Astrocyte (in vitro differentiated cells and primary cell): ENCODE measurements around the gene FRMPD2. TPM values are rescaled to one million over a fixed set of nuclear protein-coding genes. Genes with fewer than 3 reads are reported as not detected.
"Not testable (repeated sequence)": the region's sequence is repeated elsewhere in the genome, so short reads cannot be mapped to it uniquely, and the experiment has no call there.

ENCODE experiments used
- DNase-seq: peaks from one replicate; pipeline ENCODE4 v3.0.0-alpha.2; 2010; ENCODE audit warnings: low read depth
- FAIRE-seq: peaks from 2 replicates; lab custom pipeline; 2011; peaks lifted over from hg19 to GRCh38; lab: Jason Lieb, UNC
- H2AFZ ChIP-seq: 2 replicates; pipeline ENCODE4 v1.6.0; 2012; ENCODE audit warnings: low read depth, low read length, inconsistent platforms
- H3K27ac ChIP-seq: 2 replicates; pipeline ENCODE4 v1.5.1; 2011; ENCODE audit warnings: low read depth, low read length, inconsistent platforms
- H3K27me3 ChIP-seq: 2 replicates; pipeline ENCODE4 v1.6.0; 2011; ENCODE audit warnings: low read length, inconsistent platforms; ENCODE audit not compliant: insufficient read depth
- H3K36me3 ChIP-seq: 2 replicates; pipeline ENCODE4 v1.5.1; 2011; ENCODE audit warnings: low read length, inconsistent platforms; ENCODE audit not compliant: insufficient read depth
- H3K4me1 ChIP-seq: 2 replicates; pipeline ENCODE4 v1.5.1; 2011; ENCODE audit warnings: low read length, inconsistent platforms; ENCODE audit not compliant: insufficient read depth
- H3K4me2 ChIP-seq: 2 replicates; pipeline ENCODE4 v1.6.0; 2012; ENCODE audit warnings: low read length, inconsistent platforms
- H3K4me3 ChIP-seq: 2 replicates; pipeline ENCODE4 v1.5.1; 2011; ENCODE audit warnings: low read depth, mild to moderate bottlenecking, low read length, inconsistent platforms; ENCODE audit not compliant: insufficient read depth
- H3K79me2 ChIP-seq: 2 replicates; pipeline ENCODE4 v1.6.0; 2012; ENCODE audit warnings: mild to moderate bottlenecking, low read length, inconsistent platforms; ENCODE audit not compliant: insufficient read depth
- H3K9ac ChIP-seq: 2 replicates; pipeline ENCODE4 v1.6.0; 2012; ENCODE audit warnings: mild to moderate bottlenecking, low read length, inconsistent platforms
- H3K9me3 ChIP-seq: 2 replicates; pipeline ENCODE4 v1.5.1; 2012; ENCODE audit warnings: low read depth, mild to moderate bottlenecking, low read length, inconsistent platforms; ENCODE audit not compliant: insufficient read depth
- H4K20me1 ChIP-seq: 2 replicates; pipeline ENCODE4 v1.6.0; 2012; ENCODE audit warnings: low read length, inconsistent platforms; ENCODE audit not compliant: insufficient read depth
- H3K27ac Mint-ChIP-seq: one replicate; pipeline ENCODE4 v1.8.0; 2021; ENCODE audit warnings: mild to moderate bottlenecking, mixed read lengths; ENCODE audit not compliant: unreplicated experiment
- H3K27me3 Mint-ChIP-seq: one replicate; pipeline ENCODE4 v1.8.0; 2021; ENCODE audit warnings: low read depth, mixed read lengths; ENCODE audit not compliant: unreplicated experiment
- H3K36me3 Mint-ChIP-seq: one replicate; pipeline ENCODE4 v1.8.0; 2021; ENCODE audit warnings: low read depth, mixed read lengths; ENCODE audit not compliant: unreplicated experiment
- H3K4me1 Mint-ChIP-seq: one replicate; pipeline ENCODE4 v1.8.0; 2021; ENCODE audit warnings: low read depth, mixed read lengths; ENCODE audit not compliant: unreplicated experiment
- H3K4me3 Mint-ChIP-seq: one replicate; pipeline ENCODE4 v1.8.0; 2021; ENCODE audit warnings: mild to moderate bottlenecking, moderate library complexity, mixed read lengths; ENCODE audit not compliant: unreplicated experiment
- H3K9me3 Mint-ChIP-seq: one replicate; pipeline ENCODE4 v1.8.0; 2021; ENCODE audit warnings: mild to moderate bottlenecking, mixed read lengths; ENCODE audit not compliant: unreplicated experiment
- EZH2 ChIP-seq: IDR thresholded peaks from 2 replicates; pipeline ENCODE4 v1.6.1; 2012; ENCODE audit warnings: mild to moderate bottlenecking, low read length, inconsistent platforms; ENCODE audit not compliant: insufficient read depth
- total RNA-seq: library from RNA; stranded (reverse); gene quantifications from 2 replicates; pipeline ENCODE4 v1.2.1, GENCODE V29; 2021
- TF ChIP-seq, protein P1 (sequence below): IDR thresholded peaks from 2 replicates; pipeline ENCODE4 v1.5.1; 2011; ENCODE audit warnings: low read depth, mild to moderate bottlenecking, inconsistent platforms, low read length, moderate library complexity; ENCODE audit not compliant: insufficient read depth

The FRMPD2 gene
- total RNA-seq, 1 donor from 2014 or later, result 0.39 TPM

DNA sequence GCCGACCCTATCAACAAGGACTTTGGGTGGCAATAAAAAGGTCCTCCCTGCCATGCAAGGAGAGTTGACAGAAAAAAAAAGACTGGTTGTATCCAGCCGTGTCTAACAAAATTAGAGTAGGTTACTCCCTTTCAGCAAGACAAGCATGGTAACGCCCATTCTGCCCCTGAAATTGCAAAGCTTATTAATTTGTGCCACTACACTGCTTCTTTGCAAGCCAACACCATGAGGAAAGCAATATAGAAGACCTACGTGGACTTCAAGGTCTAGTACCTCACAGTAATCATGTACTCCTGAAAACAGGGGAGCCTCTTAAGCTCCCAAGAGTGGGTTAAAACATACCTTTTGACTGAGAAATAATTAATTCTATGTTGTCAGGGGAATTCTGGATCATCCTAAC lies 90.3 kb downstream of the FRMPD2 start:
- Histone ChIP-seq H3K4me2 (no peak overlapping the region), H3K4me3 (no peak overlapping the region), H3K4me1 (no peaks in the 10 kb centered on the region), H3K9me3 (no peaks in the 10 kb centered on the region), H3K27ac (no peak overlapping the region), H4K20me1 (no peaks in the 10 kb centered on the region), H3K36me3 (no peaks in the 10 kb centered on the region), H3K79me2 (no peaks in the 10 kb centered on the region), H3K27me3 (peaks cover 19% of the 10 kb centered on the region), H3K9ac (no peak overlapping the region), H2AFZ (no peak overlapping the region)
- Mint-ChIP-seq H3K4me1 (no peaks in the 10 kb centered on the region), H3K36me3 (no peaks in the 10 kb centered on the region), H3K27ac (no peak overlapping the region), H3K9me3 (no peaks in the 10 kb centered on the region), H3K27me3 (peaks cover 31% of the 10 kb centered on the region), H3K4me3 (no peak overlapping the region)
- no peak for DNase-seq
- no peak for FAIRE-seq
- TF ChIP-seq EZH2, result no peak
- TF ChIP-seq, protein P1, sequence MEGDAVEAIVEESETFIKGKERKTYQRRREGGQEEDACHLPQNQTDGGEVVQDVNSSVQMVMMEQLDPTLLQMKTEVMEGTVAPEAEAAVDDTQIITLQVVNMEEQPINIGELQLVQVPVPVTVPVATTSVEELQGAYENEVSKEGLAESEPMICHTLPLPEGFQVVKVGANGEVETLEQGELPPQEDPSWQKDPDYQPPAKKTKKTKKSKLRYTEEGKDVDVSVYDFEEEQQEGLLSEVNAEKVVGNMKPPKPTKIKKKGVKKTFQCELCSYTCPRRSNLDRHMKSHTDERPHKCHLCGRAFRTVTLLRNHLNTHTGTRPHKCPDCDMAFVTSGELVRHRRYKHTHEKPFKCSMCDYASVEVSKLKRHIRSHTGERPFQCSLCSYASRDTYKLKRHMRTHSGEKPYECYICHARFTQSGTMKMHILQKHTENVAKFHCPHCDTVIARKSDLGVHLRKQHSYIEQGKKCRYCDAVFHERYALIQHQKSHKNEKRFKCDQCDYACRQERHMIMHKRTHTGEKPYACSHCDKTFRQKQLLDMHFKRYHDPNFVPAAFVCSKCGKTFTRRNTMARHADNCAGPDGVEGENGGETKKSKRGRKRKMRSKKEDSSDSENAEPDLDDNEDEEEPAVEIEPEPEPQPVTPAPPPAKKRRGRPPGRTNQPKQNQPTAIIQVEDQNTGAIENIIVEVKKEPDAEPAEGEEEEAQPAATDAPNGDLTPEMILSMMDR, result no peak

DNA sequence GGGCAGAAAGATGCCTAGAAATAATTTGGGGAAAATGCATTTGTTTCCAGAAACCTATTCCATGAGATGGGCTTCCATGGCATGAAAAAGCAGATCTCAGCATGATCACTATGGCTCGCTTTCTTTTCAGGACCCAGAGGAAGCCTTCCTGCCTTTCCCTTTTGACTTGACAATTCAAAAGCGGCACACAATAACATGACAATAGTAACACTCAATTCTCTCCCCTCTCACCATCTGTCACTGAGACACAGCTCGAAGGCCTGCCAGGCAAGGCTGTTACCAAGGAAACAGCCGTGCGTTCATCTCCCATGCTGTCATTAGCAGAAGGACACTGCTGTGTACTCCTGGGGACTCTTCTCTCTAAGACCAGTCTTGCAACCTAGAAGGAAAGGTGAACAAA lies 101.8 kb downstream of the FRMPD2 start:
- not testable (repeated sequence) for FAIRE-seq, H3K36me3 Mint-ChIP-seq

DNA sequence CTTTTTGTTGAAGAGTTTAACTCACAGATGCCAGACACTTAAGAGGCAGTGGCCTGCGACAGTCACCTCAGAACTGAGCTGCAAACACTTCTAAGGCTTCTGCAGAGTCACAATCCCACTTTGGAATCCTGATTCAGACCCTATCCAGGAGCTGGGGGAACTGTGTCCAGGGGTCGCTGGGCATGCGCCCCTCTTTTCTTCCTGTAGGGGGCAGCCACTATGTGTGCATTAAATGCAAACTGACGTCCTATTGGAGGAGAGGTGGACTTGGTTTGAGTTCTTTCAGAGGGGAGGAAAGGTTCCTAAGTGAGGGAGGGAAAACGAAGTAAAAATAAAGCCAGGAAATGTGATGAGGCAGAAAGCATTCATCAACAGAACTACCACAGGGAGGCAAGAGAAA lies 113.8 kb downstream of the FRMPD2 start:
- FAIRE-seq, result not testable (repeated sequence)

More for the DNA sequence above, 101.8 kb downstream of the FRMPD2 start:
- H3K27me3 ChIP-seq, H3K27me3 Mint-ChIP-seq, H3K9me3 ChIP-seq, H3K27ac Mint-ChIP-seq, H3K36me3 ChIP-seq, H3K4me3 ChIP-seq, H3K4me3 Mint-ChIP-seq, DNase-seq, H2AFZ ChIP-seq, H3K9ac ChIP-seq, H3K9me3 Mint-ChIP-seq, H3K4me1 ChIP-seq, H3K4me2 ChIP-seq, H4K20me1 ChIP-seq, H3K4me1 Mint-ChIP-seq, H3K79me2 ChIP-seq, H3K27ac ChIP-seq: not testable (repeated sequence)

DNA sequence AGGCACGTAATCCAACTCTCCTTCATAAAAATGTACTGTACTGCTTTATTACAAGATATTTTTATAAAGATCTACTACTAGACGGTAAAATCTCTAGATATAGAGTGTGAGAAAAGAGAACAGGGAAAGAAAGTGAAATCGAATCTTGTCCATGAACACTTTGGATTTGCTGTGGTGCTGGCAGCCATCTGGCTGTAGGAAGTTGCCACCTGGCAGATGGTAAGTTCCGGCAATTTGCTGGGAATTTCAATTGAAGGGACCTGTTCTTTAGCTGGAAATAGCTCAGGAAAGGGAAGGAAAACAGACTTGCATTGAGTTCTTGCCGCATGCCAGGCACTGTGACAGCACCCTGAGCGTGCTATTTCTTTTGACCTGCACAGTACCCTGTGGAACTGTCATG lies 114.3 kb downstream of the FRMPD2 start:
- not testable (repeated sequence) for H3K36me3 ChIP-seq, H3K4me1 Mint-ChIP-seq, H3K4me2 ChIP-seq, H3K9ac ChIP-seq, H3K27me3 ChIP-seq, H4K20me1 ChIP-seq, H3K9me3 Mint-ChIP-seq, DNase-seq, H2AFZ ChIP-seq, H3K4me1 ChIP-seq, H3K4me3 ChIP-seq, H3K36me3 Mint-ChIP-seq, H3K79me2 ChIP-seq, H3K27ac Mint-ChIP-seq, H3K27ac ChIP-seq, H3K4me3 Mint-ChIP-seq, H3K9me3 ChIP-seq, H3K27me3 Mint-ChIP-seq, FAIRE-seq

More for the DNA sequence above, 113.8 kb downstream of the FRMPD2 start:
- not testable (repeated sequence) for H3K79me2 ChIP-seq, DNase-seq, H3K4me1 Mint-ChIP-seq, H3K27me3 ChIP-seq, H3K9me3 ChIP-seq, H3K9me3 Mint-ChIP-seq, H3K27ac Mint-ChIP-seq, H2AFZ ChIP-seq, H3K4me2 ChIP-seq, H3K36me3 ChIP-seq, H3K36me3 Mint-ChIP-seq, H3K27ac ChIP-seq, H3K9ac ChIP-seq, H3K4me1 ChIP-seq, H3K4me3 Mint-ChIP-seq, H3K27me3 Mint-ChIP-seq, H3K4me3 ChIP-seq, H4K20me1 ChIP-seq

DNA sequence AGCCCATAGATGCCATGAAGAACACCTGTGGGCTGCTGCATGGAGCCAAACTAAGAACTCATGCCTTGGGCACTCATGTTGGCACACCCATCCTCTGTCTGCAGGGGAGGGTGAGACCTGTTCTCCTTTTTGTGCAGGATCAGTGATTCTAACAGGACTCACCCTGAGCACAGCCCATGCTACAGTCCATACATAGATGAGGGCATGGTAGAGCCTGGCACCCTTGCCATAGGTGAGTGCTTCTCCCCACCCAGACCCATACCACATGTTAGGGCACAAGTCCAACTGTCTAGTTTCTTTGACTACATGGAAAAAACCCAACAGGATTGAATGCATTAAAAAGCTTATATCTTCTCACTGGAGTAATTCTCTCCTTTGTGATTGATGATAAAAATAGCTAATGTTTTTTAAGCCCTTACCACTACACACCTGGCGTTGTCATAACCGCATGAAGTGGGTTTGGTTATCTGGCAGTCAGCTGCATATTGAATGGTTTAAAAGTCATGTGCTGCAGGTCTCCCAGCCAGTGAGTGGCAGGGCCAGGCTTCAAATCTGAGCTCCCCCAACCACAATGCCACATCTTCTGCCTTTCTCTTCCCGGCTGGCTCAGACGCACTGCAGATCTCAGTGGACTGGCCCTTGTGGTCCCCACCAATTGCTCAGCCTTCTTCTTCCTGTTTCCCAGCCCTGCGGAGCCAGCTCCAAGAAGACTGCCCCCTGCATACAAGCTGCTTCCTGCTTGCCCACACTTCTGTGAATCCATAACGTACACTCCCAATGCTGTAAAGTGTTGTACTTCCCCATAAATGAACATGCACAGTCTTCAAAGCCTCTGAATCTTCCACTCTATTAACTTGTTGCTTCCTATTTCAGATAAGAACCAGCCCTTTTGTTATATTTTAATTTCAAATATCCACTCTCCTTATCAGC lies 120.0 kb downstream of the FRMPD2 start:
- not testable (repeated sequence) for DNase-seq, H3K4me3 ChIP-seq, H3K79me2 ChIP-seq, H3K9me3 ChIP-seq, H4K20me1 ChIP-seq, H3K4me3 Mint-ChIP-seq, H3K27me3 ChIP-seq, H3K9ac ChIP-seq, FAIRE-seq, H3K36me3 Mint-ChIP-seq, H3K36me3 ChIP-seq, H3K27me3 Mint-ChIP-seq, H3K27ac Mint-ChIP-seq, H3K9me3 Mint-ChIP-seq, H3K4me1 ChIP-seq, H3K4me1 Mint-ChIP-seq, H3K27ac ChIP-seq, H3K4me2 ChIP-seq, H2AFZ ChIP-seq
